AG08396 (cell line): ENCODE measurements around the gene TMPRSS13.
A peak's percentile ranks its signal among the peaks of the same experiment; 100 is the strongest.
"Not testable (repeated sequence)": the region's sequence is repeated elsewhere in the genome, so short reads cannot be mapped to it uniquely, and the experiment has no call there.

ENCODE experiments used
- DNase-seq: peaks from one replicate; pipeline ENCODE4 v3.0.0; 2012; ENCODE audit warnings: low spot score, mixed read lengths

TMPRSS13 gene

DNA sequence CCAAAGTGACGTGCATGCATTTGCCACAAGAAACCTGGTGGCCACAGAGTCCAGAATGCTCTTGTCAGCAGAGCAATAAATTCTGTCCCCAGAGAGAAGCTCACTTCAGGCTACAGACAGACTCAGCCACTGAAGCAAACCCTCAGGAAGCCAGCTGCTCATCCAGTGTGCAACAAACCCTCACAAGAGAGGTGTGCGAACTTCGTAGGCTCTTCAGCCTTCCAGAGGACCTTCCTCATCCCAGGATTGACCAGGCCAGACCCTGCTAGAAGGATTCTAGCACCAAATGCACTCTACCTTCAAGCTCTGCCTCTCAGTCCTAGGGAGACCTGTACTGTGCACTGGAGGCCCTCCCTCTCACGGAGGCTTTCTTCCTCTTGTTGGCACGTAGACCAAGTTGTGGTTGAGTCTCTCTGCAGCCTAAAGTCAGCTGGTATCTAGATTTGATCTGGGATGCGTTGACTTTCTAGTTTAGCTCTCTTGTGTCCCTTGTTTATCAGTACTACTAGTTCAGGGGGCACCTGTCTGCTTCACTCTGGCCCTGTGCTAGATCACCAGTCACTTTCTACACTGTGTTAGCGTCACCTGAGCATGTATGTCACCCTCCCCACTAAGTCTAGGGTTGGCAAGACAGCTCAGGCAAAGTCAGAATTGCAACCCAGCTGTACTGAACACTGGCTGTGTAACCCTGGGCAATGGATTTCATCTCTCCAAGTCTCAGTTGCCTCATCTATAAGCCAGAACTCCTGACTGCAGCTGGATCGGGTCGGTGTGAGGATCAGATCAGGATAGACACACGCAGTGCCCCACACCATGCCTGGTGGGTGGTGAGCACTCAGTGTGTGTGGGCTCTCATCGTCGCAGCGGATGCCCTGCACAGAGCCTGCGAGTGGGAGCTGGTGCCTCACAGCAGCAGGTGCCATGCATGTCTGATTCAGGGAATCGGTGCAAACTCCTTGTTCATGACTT, 22.1 kb upstream of the TMPRSS13 start:
- no peak for DNase-seq

DNA sequence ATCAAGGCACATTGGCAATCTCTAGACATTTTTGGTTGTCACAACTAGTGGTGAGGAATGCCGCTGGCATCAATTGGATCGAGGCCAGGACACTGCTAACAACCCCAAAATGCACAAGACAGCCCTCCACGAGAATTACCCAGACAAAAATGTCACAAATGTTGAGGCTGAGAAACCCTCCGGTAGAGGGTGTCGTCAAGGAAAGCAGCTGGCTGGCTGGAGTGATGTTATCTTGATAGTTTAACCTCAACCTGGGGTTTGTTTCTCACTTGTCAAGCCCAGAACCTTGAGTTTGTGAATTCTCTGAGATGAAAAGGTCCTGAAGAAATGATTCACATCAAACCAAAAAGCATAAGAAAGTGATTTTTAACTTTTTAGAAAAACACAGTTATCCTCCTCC, 21.1 kb upstream of the TMPRSS13 start:
- DNase-seq: no peak

DNA sequence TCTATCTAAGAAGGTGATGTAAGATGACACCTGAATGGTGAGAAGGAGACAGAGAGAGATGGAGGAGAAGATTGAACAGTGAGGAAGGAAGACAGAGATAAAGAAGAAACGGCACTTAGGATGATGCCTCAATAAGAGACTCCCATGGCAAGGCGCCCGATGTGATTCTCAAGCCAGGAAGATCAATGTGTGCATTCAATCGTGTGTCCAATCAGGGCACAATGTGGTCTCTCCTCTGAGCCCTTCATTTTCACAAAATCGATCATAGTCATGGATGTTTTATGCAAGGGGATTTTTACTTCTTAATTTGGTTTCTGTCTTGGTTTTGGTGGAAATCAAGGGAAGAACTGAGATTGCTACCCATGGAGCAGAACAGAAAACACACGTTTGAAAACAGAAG, 19.9 kb upstream of the TMPRSS13 start:
- DNase-seq: no peak

DNA sequence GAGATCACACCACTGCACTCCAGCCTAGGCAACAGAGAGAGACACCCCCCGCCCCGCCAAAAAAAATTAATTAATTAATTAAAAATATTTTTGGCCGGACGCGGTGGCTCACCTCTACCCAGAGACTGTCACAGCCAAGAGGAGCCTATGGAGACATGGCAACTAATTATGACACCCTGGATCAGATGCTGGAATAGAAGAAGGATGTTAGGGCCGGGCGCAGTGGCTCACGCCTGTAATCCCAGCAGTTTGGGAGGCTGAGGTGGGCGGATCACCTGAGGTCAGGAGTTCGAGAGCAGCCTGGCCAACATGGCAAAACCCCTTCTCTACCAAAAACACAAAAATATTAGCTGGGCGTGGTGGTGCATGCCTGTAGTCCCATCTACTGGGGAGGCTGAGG, 19.3 kb upstream of the TMPRSS13 start:
- DNase-seq: not testable (repeated sequence)

DNA sequence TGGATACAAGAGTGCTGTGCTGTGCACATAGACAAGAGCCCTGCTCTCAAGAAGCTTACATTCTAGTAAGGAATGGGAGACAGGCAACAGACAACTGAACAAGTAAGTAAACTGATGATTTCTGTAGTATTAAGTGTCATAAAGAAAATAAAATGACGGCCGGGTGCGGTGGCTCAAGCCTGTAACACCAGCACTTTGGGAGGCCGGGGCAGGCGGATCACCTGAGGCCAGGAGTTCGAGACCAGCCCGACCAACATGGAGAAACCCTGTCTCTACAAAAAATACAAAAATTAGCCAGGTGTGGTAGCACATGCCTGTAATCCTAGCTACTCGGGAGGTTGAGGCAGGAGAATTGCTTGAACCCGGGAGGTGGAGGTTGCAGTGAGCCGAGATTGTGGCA, 18.5 kb upstream of the TMPRSS13 start:
- DNase-seq: not testable (repeated sequence)

DNA sequence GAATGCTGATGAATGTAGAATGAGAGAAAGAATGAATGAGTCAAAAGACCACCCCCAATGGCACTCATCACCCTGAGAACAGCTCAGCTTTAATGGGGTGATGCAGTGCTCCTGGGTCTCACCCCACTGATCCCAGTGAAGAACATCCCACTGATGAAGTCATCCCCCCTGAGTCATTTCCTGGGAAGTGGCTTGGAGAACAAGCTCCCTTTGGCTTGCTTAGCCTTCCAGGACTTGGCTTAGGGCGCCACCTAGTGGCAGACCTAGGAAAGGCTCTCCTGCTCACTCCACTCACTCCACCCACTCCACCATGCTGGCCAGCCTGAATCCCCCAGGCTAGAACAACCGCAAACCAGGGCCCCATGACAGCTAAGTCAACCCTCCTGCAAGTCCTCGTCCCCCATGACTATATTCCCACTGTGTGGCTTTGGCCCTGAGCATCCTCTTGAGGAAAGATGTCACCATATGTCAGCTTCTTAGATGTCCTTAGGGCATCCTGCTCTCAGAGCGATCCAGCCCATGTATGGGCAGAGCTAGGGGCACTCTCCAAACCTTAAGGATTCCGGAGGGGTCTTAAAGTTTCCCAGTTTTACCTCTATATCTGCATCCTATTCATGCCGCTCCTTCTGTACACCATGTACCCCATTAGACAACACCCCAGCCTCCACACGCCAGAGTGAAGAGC, 17.8 kb upstream of the TMPRSS13 start:
- peak; percentile 91 for DNase-seq

DNA sequence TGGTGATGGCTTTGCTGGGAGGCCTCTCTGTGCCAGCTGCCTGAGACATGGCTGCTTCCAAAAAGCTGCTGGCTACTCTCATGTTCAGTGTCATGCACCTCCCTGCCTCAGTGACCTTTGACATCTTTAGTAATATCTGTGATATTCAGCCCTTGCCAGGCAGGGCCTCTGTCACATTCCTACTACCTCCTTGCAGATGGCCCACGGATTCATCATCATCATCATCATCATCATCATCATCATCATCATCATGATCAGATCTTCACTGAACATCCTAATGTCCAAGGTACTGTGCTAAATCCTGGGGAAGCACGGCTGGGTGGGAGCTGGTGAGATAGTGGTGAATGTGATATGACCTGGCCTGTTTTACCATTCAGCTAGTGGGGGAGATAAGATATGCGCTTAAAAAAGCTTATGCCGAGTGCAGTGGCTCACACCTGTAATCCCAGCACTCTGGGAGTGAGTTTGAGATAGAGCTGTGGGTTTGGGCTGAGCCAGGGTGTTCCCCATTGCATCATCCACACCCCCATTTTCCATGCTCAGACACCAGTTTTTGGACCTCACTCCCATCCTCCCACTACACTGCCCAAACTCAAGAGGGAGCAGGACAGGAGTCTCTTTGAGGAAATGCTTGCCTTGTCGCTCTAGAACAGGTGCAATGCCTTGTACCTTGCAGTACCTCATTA, 17.1 kb upstream of the TMPRSS13 start:
- DNase-seq: no peak

DNA sequence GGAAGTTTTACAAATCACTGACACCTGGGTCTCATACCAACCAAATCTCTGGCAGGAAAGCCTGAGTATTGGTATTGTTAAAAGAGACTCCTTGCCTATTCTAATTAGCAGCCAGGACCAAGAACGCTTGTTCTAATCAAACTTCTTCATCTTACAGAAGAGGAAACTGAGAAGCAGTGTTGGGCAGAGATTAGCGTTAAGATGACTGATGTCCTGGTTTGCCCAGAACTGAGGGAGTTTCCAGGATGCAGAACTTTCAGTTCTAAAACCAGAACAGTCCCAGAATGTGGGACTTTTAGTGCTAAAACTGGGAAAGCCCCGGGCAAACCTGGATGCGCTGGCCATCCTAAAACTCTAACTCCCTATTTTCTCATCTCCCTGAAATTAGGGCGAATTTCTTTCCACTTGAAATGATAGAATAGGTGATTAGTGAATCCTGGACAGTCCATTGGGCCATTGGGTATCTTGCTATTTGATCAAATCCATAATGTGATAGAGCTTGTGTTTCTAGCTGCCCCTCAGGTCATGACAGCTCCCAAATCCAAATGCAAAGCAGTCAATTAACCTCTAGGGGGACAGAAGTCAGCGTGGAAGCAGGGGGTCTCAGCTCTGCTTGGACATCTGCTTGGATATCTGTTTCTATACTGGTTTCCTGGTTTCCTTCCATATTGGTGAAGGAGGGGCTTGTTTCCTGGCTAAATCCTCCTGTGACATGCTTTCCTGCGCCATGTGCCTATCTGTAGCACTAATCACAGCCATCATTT, 16.0 kb upstream of the TMPRSS13 start:
- DNase-seq: no peak

DNA sequence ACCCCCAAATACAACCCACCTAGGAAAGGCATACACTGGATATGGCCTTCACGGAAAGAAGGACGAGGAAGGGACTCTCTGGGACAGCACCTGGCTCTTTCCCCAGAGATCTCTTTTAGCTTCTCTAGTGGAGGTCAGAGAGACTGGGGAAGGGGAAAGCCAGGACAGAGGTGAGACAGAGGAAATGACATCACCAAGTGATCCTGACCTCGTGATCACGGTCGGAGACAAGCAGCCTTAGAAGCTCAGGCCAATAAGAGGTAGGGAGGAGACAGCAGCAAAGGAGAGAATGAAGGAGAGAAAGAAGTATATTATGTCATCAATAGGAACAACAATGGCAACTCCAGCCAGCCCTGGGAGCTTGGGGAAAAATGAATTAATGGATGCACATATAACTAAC, 15.4 kb upstream of the TMPRSS13 start:
- DNase-seq: no peak

DNA sequence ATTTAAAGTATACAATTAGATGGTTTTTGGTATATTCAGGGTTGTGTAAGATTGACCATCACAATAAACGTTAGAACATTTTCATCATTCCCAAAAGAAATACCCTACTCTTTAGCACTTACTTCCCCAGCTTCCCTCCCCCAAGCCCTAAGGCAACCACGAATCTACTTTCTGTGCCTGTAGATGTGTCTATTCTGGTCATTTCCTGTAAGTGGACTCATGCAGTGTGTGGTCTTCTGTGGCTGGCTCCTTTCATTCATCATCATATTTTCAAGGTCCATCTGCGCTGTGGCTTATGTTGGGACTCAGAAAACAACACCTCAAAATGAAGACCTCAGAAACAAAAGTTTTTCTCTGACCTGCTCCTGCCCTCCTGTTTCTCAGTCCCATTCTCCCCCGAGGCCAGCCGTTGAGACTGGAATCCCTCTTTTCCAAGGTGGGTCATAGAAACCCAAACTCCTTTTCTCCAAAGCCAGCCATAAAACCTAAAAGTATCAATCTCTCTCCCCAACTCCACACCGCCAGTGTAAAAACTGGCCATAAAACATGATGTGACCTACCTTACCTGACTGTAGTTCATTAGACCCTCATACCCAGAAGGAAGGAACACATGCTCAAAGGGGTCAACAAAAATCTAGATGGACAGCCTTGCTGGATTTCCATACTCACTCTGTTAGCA, 12.9 kb upstream of the TMPRSS13 start:
- no peak for DNase-seq

DNA sequence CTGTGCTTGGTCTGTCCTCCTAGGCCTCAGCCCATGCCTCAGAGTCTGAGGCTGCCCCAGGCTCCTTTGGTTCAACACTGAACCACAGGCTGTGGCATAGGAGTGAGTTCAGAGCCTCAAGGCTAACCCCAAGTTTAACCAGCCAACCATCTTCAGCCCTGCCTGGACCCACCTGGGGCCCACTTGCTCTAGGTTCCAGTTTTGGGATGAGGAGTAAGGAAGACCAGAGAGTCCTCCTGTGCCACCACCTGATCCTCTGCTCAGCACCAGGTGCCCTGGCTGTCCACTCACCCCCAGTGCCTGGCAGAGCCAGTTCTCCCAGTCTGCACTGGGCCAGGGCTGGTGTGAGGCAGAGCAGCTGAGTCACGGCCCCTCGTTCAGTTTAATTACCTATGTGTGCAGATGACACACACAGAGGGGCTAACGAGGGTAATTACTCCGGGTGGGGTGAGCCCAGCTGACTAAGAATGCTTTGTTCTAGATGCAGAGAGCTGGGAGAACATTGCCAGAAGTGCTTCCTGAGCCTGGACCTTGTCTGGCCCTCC, 12.0 kb upstream of the TMPRSS13 start:
- no peak for DNase-seq

DNA sequence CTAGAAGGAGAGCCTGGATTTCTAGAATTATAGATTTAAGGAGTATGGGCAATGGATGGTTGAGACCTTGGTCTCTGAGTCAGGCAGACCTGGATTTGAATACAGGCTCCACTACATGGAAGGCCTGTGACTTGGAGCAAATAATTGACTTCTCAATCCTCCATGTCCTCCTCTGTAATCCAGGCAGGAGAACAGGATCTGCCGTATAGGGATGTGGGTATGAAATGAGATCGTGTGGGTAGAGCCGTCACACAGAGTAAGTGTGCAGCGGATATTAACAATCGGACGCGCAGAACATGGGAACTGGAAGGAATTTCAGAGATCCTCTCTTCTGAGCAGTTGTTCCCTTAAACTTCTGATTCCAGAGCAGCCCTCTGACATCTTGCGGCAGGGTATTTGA, 11.5 kb upstream of the TMPRSS13 start:
- DNase-seq: no peak

DNA sequence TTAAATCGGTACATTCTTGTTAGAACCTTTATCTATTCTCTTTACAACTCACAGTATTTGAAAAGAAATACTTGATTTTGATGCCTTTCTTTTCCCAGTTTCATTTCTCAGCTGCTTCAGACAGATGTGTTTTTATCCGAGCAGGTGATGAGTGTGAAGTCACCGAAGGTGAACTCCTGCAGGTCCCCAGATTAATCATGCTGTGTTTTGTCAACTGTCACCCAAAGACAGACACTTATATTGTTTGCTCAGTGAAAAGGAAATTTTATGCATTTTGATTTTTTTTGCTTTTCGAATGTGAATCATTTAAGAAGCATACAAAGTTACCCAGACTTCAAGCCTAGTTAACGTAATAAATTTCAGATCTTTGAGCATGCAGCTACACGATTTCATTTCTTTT, 7.8 kb upstream of the TMPRSS13 start:
- no peak for DNase-seq

DNA sequence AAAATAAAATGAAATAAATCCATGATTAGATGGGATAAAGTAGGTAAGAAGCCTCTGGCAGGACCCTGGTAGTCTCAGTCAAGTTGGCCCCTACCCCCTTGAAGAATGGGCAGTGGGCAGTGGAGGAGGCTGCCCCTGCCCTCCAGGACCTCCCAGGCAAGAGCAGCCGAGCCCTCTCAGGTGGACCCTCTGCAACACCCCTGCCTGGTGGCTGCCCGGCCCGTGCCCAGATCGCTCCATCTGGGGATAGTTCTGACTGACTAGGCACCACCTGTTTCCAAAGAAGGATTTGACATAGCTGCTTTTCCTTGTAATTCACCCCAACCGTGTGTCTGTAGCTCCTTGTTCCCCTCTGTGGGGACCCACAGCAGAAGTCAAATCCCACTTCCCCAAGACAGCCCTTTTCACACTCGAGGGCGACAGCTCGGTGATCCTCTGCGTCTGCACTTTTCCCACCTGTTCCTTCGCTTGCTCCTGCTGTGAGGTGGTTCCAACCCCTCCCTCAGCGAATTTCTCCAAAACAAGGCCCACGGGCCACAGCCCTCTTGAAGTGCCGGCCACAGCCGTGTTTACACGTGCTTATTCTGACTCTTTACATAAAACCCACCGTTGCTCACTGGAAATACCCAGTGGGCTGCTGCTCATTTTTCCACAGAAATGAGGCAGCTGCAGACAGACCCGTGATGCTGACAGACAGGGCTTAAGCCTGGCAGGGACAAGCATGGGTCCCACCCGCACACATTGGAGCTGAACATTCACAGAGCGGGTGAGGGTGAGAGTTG, 5.5 kb upstream of the TMPRSS13 start:
- no peak for DNase-seq

DNA sequence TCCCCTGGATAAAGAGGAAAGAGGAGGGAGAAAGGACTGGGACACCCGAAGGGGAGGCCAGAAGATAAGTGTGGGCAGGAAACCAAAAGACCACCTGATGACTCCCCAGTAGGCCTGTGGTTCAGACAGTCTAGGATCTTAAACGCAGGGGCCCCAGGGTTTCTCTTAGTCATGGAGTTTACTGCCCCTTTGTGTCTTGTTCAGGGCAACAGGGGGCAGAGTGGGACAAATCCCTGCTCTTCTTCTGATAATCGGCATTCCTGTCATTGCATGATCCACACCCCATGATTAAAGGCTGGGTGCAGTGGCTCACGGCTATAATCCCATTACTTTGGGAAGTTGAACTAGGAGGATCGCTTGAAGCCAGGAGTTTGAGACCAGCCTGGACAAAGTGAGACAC, 4.7 kb upstream of the TMPRSS13 start:
- DNase-seq: no peak

DNA sequence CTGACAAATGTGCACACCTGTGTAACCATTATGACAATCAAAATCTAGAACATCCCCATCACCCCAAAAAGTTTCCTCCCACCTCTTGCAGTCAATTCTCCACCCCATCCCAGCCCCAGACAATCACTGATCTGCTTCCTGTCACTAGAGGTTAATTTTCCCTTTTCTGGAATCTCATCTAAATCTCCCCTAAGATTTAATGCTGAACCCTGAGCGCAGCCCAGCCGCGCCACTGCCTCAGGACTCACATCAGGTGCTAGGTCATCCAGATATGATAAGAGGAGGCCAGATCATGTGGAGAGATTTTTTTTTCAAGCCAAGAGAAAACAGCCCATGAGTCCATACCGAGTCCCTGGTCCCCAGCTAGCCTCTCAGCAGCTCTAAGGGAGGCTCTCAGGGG, 4.3 kb upstream of the TMPRSS13 start:
- no peak for DNase-seq

DNA sequence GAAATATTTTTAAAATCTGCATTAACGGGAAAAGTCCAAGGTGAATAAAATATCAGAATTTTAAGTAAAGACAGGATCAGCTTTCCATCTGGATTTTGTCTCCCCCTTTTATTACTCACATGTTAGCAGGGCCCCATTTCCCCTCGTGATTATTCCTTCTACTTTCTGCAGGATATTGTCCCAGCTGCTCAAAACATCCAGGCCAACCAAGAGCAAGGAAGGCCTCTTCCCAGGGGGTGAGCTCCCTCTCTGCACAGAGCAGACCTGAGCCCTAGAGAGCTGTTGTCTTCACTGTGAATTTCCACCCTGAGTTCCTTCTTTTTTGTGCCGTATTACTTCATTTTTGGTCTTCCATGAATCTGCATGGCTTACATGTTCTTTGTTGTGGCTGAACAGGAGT, 3.7 kb upstream of the TMPRSS13 start:
- DNase-seq: no peak

DNA sequence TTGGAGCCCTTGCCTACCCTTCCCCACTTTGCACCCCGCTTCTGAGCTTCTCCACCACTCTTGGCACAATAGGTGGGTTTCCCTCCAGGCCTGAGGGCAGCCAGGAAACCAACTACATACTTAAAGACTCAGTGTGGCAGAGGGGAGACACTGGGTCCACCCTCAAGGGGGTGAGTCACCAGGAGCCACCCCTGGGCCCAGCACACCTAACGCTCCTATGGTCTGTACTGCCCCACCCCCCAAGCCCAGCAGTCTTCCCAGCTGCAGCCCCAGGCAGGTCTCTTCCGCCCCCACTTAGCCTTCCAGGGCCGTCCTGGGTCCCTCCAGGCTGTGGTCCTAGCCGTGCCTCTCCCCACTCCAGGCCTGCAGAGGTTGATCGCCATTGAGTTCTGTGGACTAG, 3.2 kb upstream of the TMPRSS13 start:
- no peak for DNase-seq

DNA sequence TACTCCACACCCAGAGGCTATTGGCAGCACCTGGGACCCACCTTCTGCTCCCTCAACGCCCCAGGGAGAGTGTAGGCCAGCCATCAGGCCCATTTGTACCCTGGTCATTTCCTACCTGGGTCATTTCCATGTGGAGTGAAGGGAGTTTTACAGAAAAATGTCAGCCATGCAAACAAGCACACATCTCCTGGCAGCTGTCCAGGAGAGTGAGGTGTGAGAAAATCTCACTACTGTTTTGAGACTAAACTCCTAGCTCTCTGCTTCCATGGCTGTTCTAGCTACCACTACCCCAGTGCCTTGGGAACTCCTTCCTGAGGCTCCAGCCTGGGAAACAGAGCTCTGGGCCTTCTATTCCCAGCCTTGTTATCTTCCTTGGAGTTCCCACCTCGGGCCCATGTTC, 2.8 kb upstream of the TMPRSS13 start:
- DNase-seq: no peak

DNA sequence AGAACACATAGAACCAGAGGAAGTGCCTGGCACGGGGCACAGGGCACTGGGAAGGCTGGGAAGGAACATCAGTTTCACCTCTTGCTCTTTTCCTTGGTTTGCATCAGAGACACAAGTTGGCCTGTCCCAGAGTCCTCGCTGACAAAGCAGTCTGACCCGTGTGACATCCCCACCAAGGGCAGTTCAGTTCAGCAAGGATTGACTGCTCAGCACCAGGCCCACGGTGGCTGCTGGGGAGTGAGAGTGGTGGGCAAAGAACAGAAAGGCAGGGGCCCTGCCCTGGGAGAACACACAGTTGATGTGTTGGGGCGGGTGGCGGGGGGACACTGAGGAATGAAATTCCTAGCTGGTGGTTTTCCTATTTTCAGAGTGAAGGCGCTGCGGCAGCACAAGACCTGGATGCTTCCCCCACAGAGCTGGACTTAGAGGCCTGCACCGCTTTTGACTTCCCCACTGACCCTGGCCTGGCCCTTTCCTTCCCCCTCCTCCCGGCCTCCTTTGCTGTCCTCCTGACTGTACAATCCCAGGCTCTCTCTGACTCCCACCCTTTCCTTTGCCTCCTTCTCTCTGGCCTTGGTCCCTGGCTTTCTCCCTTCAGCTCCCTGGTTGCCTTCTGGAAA, 2.2 kb upstream of the TMPRSS13 start:
- no peak for DNase-seq
